H9 (cell line): ENCODE results near the gene KCNK5. TPM values are rescaled to one million over a fixed set of nuclear protein-coding genes. Genes with fewer than 3 reads are reported as not detected.

Source experiments
- DNase-seq: peaks from one replicate; pipeline ENCODE4 v3.0.0-alpha.2; 2017
- H2AFZ ChIP-seq: one replicate; pipeline ENCODE4 v1.6.1; 2013; ENCODE audit warnings: mild to moderate bottlenecking, low read length, control low read depth, moderate library complexity
- H2AK5ac ChIP-seq: 2 replicates; pipeline ENCODE4 v1.6.1; 2013; ENCODE audit warnings: low read length, control low read depth, mixed read lengths; ENCODE audit not compliant: insufficient read length
- H2BK120ac ChIP-seq: one replicate; pipeline ENCODE4 v1.6.1; 2013; ENCODE audit warnings: low read depth, mild to moderate bottlenecking, low read length, control low read depth, inconsistent platforms; ENCODE audit not compliant: poor library complexity, severe bottlenecking
- H2BK12ac ChIP-seq: 2 replicates; pipeline ENCODE4 v1.6.1; 2013; ENCODE audit warnings: low read length, control low read depth, mixed read lengths, low read depth; ENCODE audit not compliant: insufficient read length
- H2BK15ac ChIP-seq: 2 replicates; pipeline ENCODE4 v1.6.1; 2013; ENCODE audit warnings: low read depth, low read length, control low read depth
- H2BK20ac ChIP-seq: one replicate; pipeline ENCODE4 v1.6.1; 2013; ENCODE audit warnings: low read depth, mild to moderate bottlenecking, low read length, control low read depth, inconsistent platforms; ENCODE audit not compliant: poor library complexity, severe bottlenecking
- H2BK5ac ChIP-seq: 2 replicates; pipeline ENCODE4 v1.6.1; 2013; ENCODE audit warnings: low read length, control low read depth, mixed read lengths; ENCODE audit not compliant: insufficient read length
- H3K14ac ChIP-seq: 2 replicates; pipeline ENCODE4 v1.6.1; 2013; ENCODE audit warnings: low read length, control low read depth; ENCODE audit not compliant: insufficient read depth
- H3K18ac ChIP-seq: 2 replicates; pipeline ENCODE4 v1.6.1; 2013; ENCODE audit warnings: low read depth, mild to moderate bottlenecking, mixed read lengths, low read length, control low read depth; ENCODE audit not compliant: insufficient read length
- H3K23ac ChIP-seq: 2 replicates; pipeline ENCODE4 v1.6.1; 2013; ENCODE audit warnings: low read length, control low read depth, mixed read lengths, low read depth; ENCODE audit not compliant: insufficient read length
- H3K23me2 ChIP-seq: 2 replicates; pipeline ENCODE4 v1.6.1; 2013; ENCODE audit warnings: low read depth, mild to moderate bottlenecking, mixed read lengths, low read length, control low read depth; ENCODE audit not compliant: insufficient read length, poor library complexity, severe bottlenecking
- H3K27ac ChIP-seq: 2 replicates; pipeline ENCODE4 v1.5.1; 2013; ENCODE audit warnings: low read length, control low read depth, mixed read lengths, low read depth; ENCODE audit not compliant: insufficient read length
- H3K27me3 ChIP-seq: 2 replicates; pipeline ENCODE4 v1.6.1; 2013; ENCODE audit warnings: low read length, control low read depth, inconsistent platforms; ENCODE audit not compliant: insufficient read depth
- H3K4ac ChIP-seq: 2 replicates; pipeline ENCODE4 v1.6.1; 2013; ENCODE audit warnings: low read depth, mild to moderate bottlenecking, control low read depth, inconsistent platforms, low read length, moderate library complexity
- H3K4me1 ChIP-seq: 2 replicates; pipeline ENCODE4 v1.6.1; 2013; ENCODE audit warnings: low read length, control low read depth, inconsistent platforms; ENCODE audit not compliant: insufficient read depth
- H3K4me2 ChIP-seq: 2 replicates; pipeline ENCODE4 v1.6.1; 2013; ENCODE audit warnings: low read length, control low read depth, mixed read lengths; ENCODE audit not compliant: insufficient read length, insufficient read depth
- H3K56ac ChIP-seq: 2 replicates; pipeline ENCODE4 v1.6.1; 2013; ENCODE audit warnings: low read depth, mild to moderate bottlenecking, mixed read lengths, low read length, control low read depth; ENCODE audit not compliant: insufficient read length
- H3K79me1 ChIP-seq: 2 replicates; pipeline ENCODE4 v1.6.1; 2013; ENCODE audit warnings: low read depth, mild to moderate bottlenecking, moderate library complexity, low read length, control low read depth, inconsistent platforms; ENCODE audit not compliant: insufficient read depth, poor library complexity, severe bottlenecking
- H3K79me2 ChIP-seq: 2 replicates; pipeline ENCODE4 v1.6.1; 2013; ENCODE audit warnings: low read length, control low read depth, inconsistent platforms; ENCODE audit not compliant: insufficient read depth
- H3K9ac ChIP-seq: 2 replicates; pipeline ENCODE4 v1.6.1; 2013; ENCODE audit warnings: low read length, control low read depth, mixed read lengths; ENCODE audit not compliant: insufficient read length; ENCODE audit errors: extremely low read depth
- H3K9me3 ChIP-seq: one replicate; pipeline ENCODE4 v1.6.1; 2013; ENCODE audit warnings: low read depth, low read length, inconsistent platforms; ENCODE audit not compliant: control insufficient read depth
- H3T11ph ChIP-seq: one replicate; pipeline ENCODE4 v1.6.1; 2013; ENCODE audit warnings: mild to moderate bottlenecking, low read length, control low read depth, inconsistent platforms
- H4K20me1 ChIP-seq: one replicate; pipeline ENCODE4 v1.6.1; 2013; ENCODE audit not compliant: control insufficient read depth, insufficient read length, insufficient read depth
- H4K5ac ChIP-seq: 2 replicates; pipeline ENCODE4 v1.6.1; 2013; ENCODE audit warnings: low read depth, mild to moderate bottlenecking, mixed read lengths, low read length, control low read depth; ENCODE audit not compliant: insufficient read length
- H4K8ac ChIP-seq: replicated peaks from 2 replicates; pipeline ENCODE4 v1.6.1; 2013; ENCODE audit warnings: low read length, control low read depth, mixed read lengths, low read depth; ENCODE audit not compliant: insufficient read length
- H4K91ac ChIP-seq: 2 replicates; pipeline ENCODE4 v1.6.1; 2013; ENCODE audit warnings: low read depth, mild to moderate bottlenecking, moderate library complexity, mixed read lengths, low read length, control low read depth; ENCODE audit not compliant: insufficient read length
- H3K27ac Mint-ChIP-seq, 3 experiments: 2 replicates in 2 of 3; 3 replicates in 1 of 3; pipeline ENCODE4 v1.8.0; 2020 to 2021; ENCODE audit warnings: mixed read lengths in 3 of 3, mild to moderate bottlenecking in 1 of 3, moderate library complexity in 1 of 3
- H3K27me3 Mint-ChIP-seq: 2 replicates; pipeline ENCODE4 v1.8.0; 2021; ENCODE audit warnings: low read depth, mild to moderate bottlenecking, moderate library complexity, mixed read lengths
- H3K36me3 Mint-ChIP-seq, 3 experiments: 2 replicates in 2 of 3; 3 replicates in 1 of 3; pipeline ENCODE4 v1.8.0; 2020 to 2021; ENCODE audit warnings: low read depth in 3 of 3, mixed read lengths in 3 of 3; ENCODE audit not compliant: insufficient read depth in 1 of 3
- H3K4me1 Mint-ChIP-seq, 2 experiments: 2 replicates each; pipeline ENCODE4 v1.8.0; 2020; ENCODE audit warnings: mixed read lengths in 2 of 2
- H3K4me3 Mint-ChIP-seq, 2 experiments: 2 replicates in 1 of 2; 3 replicates in 1 of 2; pipeline ENCODE4 v1.8.0; 2020 to 2021; ENCODE audit warnings: mild to moderate bottlenecking in 2 of 2, mixed read lengths in 2 of 2, moderate library complexity in 1 of 2
- H3K9me3 Mint-ChIP-seq, 2 experiments: 2 replicates in 1 of 2; 3 replicates in 1 of 2; pipeline ENCODE4 v1.8.0; 2020; ENCODE audit warnings: mild to moderate bottlenecking in 2 of 2, mixed read lengths in 2 of 2, moderate library complexity in 1 of 2
- WGBS: extraction: QIAGEN DNeasy Blood & Tissue Kit; methylation state at CpG from one replicate; pipeline ENCODE4 v1.1.7; 2013; ENCODE audit warnings: missing lambda C conversion rate, low lambda C conversion rate, mixed read lengths; ENCODE audit not compliant: insufficient read length; ENCODE audit errors: extremely low coverage; 5-methylcytosine and 5-hydroxymethylcytosine counted together
- total RNA-seq: library from RNA; stranded (reverse); gene quantifications from 2 replicates; pipeline ENCODE4 v1.2.1, GENCODE V29; 2021
- TF ChIP-seq, protein P1 (sequence below): fragments of 200-600 bp; sonication (generic); conservative IDR thresholded peaks from 3 replicates; pipeline ENCODE4 v1.8.0; 2021; ENCODE audit warnings: antibody characterized with exemption, mild to moderate bottlenecking

Gene KCNK5
- total RNA-seq, 1 experiment from 2014 or later: 30.0 TPM

DNA sequence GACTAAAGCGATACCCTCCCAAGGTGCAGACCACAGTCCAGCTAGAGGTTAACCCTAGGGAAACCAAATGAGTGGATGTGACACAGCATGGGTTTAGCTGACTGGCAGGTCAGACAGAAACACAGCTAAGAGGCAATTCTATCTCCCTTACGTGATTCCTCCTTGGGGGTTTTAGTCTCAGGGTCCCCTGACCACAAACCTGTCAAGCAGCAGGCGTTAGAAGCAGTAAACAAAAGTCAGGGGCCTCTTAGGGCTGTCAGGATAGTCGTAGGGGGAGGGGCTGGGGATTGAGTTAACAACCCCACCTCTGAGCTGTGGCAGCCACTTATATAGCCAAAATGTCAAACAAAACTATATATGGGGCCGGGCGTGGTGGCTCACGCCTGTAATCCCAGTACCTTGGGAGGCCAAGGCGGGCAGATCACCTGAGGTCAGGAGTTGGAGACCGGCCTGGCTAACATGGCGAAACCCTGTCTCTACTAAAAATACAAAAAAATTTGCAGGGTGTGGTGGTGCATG lies 13.6 kb downstream of the KCNK5 start:
- Histone ChIP-seq H2BK12ac (no peak overlapping the region), H2BK120ac (no peak overlapping the region), H3K79me1 (peaks cover 12% of the 10 kb centered on the region), H2AFZ (no peak overlapping the region), H4K91ac (no peak overlapping the region), H3K4ac (no peak overlapping the region), H4K20me1 (no peaks in the 10 kb centered on the region), H3K4me2 (no peak overlapping the region), H2BK15ac (no peak overlapping the region), H2BK5ac (no peak overlapping the region), H4K5ac (no peak overlapping the region), H2BK20ac (no peak overlapping the region), H3K9ac (no peak overlapping the region), H3K9me3 (no peaks in the 10 kb centered on the region), H3K18ac (no peak overlapping the region), H3K79me2 (peaks cover 42% of the 10 kb centered on the region; the same call in 1 of the 2 replicates), H3K23me2 (no peaks in the 10 kb centered on the region), H3K56ac (no peak overlapping the region), H3K23ac (no peak overlapping the region), H3K27me3 (no peaks in the 10 kb centered on the region), H3K27ac (no peak overlapping the region), H4K8ac (no peak overlapping the region), H2AK5ac (no peak overlapping the region), H3T11ph (no peak overlapping the region), H3K14ac (no peak overlapping the region), H3K4me1 (peaks cover 16% of the 10 kb centered on the region)
- Mint-ChIP-seq H3K27ac (no peak overlapping the region; a peak in 2 of 7 replicates), H3K4me3 (no peak overlapping the region), H3K4me1 (peaks cover 48 to 54% of the 10 kb centered on the region in 2 experiments), H3K27me3 (no peaks in the 10 kb centered on the region), H3K36me3 (peaks cover 22 to 25% (median 23%) of the 10 kb centered on the region in 3 experiments; a peak in 6 of 7 replicates), H3K9me3 (no peaks in the 10 kb centered on the region)
- WGBS: no CpG with 5 or more reads among the region's 10 CpGs
- TF ChIP-seq, protein P1, sequence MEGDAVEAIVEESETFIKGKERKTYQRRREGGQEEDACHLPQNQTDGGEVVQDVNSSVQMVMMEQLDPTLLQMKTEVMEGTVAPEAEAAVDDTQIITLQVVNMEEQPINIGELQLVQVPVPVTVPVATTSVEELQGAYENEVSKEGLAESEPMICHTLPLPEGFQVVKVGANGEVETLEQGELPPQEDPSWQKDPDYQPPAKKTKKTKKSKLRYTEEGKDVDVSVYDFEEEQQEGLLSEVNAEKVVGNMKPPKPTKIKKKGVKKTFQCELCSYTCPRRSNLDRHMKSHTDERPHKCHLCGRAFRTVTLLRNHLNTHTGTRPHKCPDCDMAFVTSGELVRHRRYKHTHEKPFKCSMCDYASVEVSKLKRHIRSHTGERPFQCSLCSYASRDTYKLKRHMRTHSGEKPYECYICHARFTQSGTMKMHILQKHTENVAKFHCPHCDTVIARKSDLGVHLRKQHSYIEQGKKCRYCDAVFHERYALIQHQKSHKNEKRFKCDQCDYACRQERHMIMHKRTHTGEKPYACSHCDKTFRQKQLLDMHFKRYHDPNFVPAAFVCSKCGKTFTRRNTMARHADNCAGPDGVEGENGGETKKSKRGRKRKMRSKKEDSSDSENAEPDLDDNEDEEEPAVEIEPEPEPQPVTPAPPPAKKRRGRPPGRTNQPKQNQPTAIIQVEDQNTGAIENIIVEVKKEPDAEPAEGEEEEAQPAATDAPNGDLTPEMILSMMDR: no peak
- DNase-seq: no peak
